Neural cell (in vitro differentiated cells): ENCODE results near the gene VAV3. TPM values are rescaled to one million over a fixed set of nuclear protein-coding genes. Genes with fewer than 3 reads are reported as not detected.

Experiments
- H2AFZ ChIP-seq: fragments of 200-600, 300-800 bp; sonication (generic), shearing (Covaris generic); 2 replicates; pipeline ENCODE4 v1.6.0; 2014; ENCODE audit warnings: low read depth, mild to moderate bottlenecking, antibody characterized with exemption, low read length, moderate library complexity
- H3F3A ChIP-seq: fragments of 200-600 bp; shearing (Covaris generic); 2 replicates; pipeline ENCODE4 v1.6.1; 2016; ENCODE audit warnings: mild to moderate bottlenecking, moderate library complexity, mixed read lengths, antibody characterized with exemption, low read length; ENCODE audit not compliant: insufficient read depth, poor library complexity, severe bottlenecking
- H3K27ac ChIP-seq: fragments of 200-600, 300-800 bp; sonication (generic), shearing (Covaris generic); 2 replicates; pipeline ENCODE4 v1.5.1; 2014; ENCODE audit warnings: mild to moderate bottlenecking, low read length, moderate library complexity
- H3K27me3 ChIP-seq: fragments of 300-800, 200-600 bp; sonication (generic), shearing (Covaris generic); 2 replicates; pipeline ENCODE4 v1.6.0; 2014; ENCODE audit warnings: mild to moderate bottlenecking, low read depth, low read length, moderate library complexity; ENCODE audit not compliant: insufficient read depth
- H3K36me3 ChIP-seq: fragments of 300-800, 200-600 bp; sonication (generic), shearing (Covaris generic); 2 replicates; pipeline ENCODE4 v1.5.1; 2014; ENCODE audit warnings: mild to moderate bottlenecking, antibody characterized with exemption, low read length, moderate library complexity; ENCODE audit not compliant: insufficient read depth
- H3K4me2 ChIP-seq: fragments of 300-800, 200-600 bp; sonication (generic), shearing (Covaris generic); 2 replicates; pipeline ENCODE4 v1.6.0; 2014; ENCODE audit warnings: mild to moderate bottlenecking, low read length
- H3K4me3 ChIP-seq: fragments of 300-800, 200-600 bp; sonication (generic), shearing (Covaris generic); 2 replicates; pipeline ENCODE4 v1.5.1; 2014; ENCODE audit warnings: mild to moderate bottlenecking, low read length, moderate library complexity
- H3K79me2 ChIP-seq: fragments of 200-600 bp; shearing (Covaris generic); replicated peaks from 2 replicates; pipeline ENCODE4 v1.6.0; 2014; ENCODE audit warnings: mild to moderate bottlenecking, low read length, moderate library complexity; ENCODE audit not compliant: insufficient read depth
- H3K9ac ChIP-seq: fragments of 300-800, 200-600 bp; sonication (generic), shearing (Covaris generic); 2 replicates; pipeline ENCODE4 v1.6.1; 2016; ENCODE audit warnings: mild to moderate bottlenecking, low read length, mixed read lengths
- H3K9me2 ChIP-seq: fragments of 200-600 bp; shearing (Covaris generic); 2 replicates; pipeline ENCODE4 v1.6.1; 2016; ENCODE audit warnings: mild to moderate bottlenecking, low read length, mixed read lengths; ENCODE audit not compliant: insufficient read depth
- H3K9me3 ChIP-seq: fragments of 200-600, 300-800 bp; sonication (generic), shearing (Covaris generic); 2 replicates; pipeline ENCODE4 v1.6.1; 2016; ENCODE audit warnings: mild to moderate bottlenecking, mixed run types, low read length, moderate library complexity, mixed read lengths
- H4K20me1 ChIP-seq: fragments of 200-600 bp; shearing (Covaris generic); 2 replicates; pipeline ENCODE4 v1.6.1; 2016; ENCODE audit warnings: mild to moderate bottlenecking, mixed run types; ENCODE audit not compliant: insufficient read depth
- CTCF ChIP-seq: fragments of 450-650 bp; IDR thresholded peaks from 2 replicates; pipeline ENCODE4 v1.5.1; 2014; ENCODE audit warnings: antibody characterized with exemption, mild to moderate bottlenecking, moderate library complexity; ENCODE audit not compliant: poor library complexity, severe bottlenecking
- EP300 ChIP-seq: fragments of 450-650 bp; conservative IDR thresholded peaks from 2 replicates; pipeline ENCODE4 v1.6.1; 2014; ENCODE audit warnings: antibody characterized with exemption, mild to moderate bottlenecking, moderate library complexity; ENCODE audit not compliant: poor library complexity, severe bottlenecking
- EZH2 ChIP-seq: fragments of 200-600, 300-800 bp; shearing (Covaris generic), sonication (generic); IDR thresholded peaks from 2 replicates; pipeline ENCODE4 v1.6.1; 2014; ENCODE audit warnings: antibody characterized with exemption, low read length, borderline replicate concordance, mild to moderate bottlenecking; ENCODE audit not compliant: insufficient read depth, poor library complexity, severe bottlenecking
- MXI1 ChIP-seq: fragments of 450-650 bp; conservative IDR thresholded peaks from 2 replicates; pipeline ENCODE4 v1.6.1; 2014; ENCODE audit warnings: antibody characterized with exemption, mild to moderate bottlenecking; ENCODE audit not compliant: poor library complexity, severe bottlenecking
- POLR2AphosphoS5 ChIP-seq: IDR thresholded peaks from 2 replicates; pipeline ENCODE4 v1.6.1; 2012
- RAD21 ChIP-seq: fragments of 450-650 bp; conservative IDR thresholded peaks from 2 replicates; pipeline ENCODE4 v1.6.1; 2014; ENCODE audit warnings: antibody characterized with exemption, mild to moderate bottlenecking, moderate library complexity
- REST ChIP-seq: IDR thresholded peaks from 2 replicates; pipeline ENCODE4 v1.6.1; 2012; ENCODE audit warnings: borderline replicate concordance
- SMC3 ChIP-seq: fragments of 450-650 bp; conservative IDR thresholded peaks from 2 replicates; pipeline ENCODE4 v1.6.1; 2014; ENCODE audit warnings: antibody characterized with exemption, mild to moderate bottlenecking, moderate library complexity; ENCODE audit not compliant: poor library complexity
- TAF1 ChIP-seq: IDR thresholded peaks from 2 replicates; pipeline ENCODE4 v1.6.1; 2012; ENCODE audit warnings: low read depth
- polyA plus RNA-seq: library from polyadenylated mRNA; depleted of rRNA; stranded (reverse); fragments of >200 nt; gene quantifications from 2 replicates; pipeline ENCODE4 v1.2.3, GENCODE V29; 2014

The VAV3 gene
- polyA plus RNA-seq, 1 donor from 2014 or later, result 7.6 TPM

GRCh38 chr1:107545879-107546278 lies 419.1 kb downstream of the VAV3 start:
- no peak for TF ChIP-seq RAD21
- no peak for TF ChIP-seq REST
- no peak for TF ChIP-seq EZH2
- no peak for TF ChIP-seq TAF1
- no peak for TF ChIP-seq SMC3
- TF ChIP-seq EP300, result no peak
- Histone ChIP-seq H3K27ac (no peak overlapping the region), H2AFZ (no peak overlapping the region), H3K4me2 (no peak overlapping the region), H3K36me3 (no peaks in the 10 kb centered on the region), H4K20me1 (no peaks in the 10 kb centered on the region), H3K9ac (no peak overlapping the region), H3K79me2 (no peaks in the 10 kb centered on the region), H3K9me2 (no peaks in the 10 kb centered on the region), H3F3A (no peaks in the 10 kb centered on the region), H3K9me3 (no peaks in the 10 kb centered on the region), H3K4me3 (no peak overlapping the region), H3K27me3 (no peaks in the 10 kb centered on the region)

GRCh38 chr1:107545056-107545577 lies 419.9 kb downstream of the VAV3 start:
- H3K27me3 ChIP-seq, result no peaks in the 10 kb centered on the region
- no peak overlapping the region for H3K27ac ChIP-seq
- H4K20me1 ChIP-seq, result no peaks in the 10 kb centered on the region
- no peak overlapping the region for H3K4me2 ChIP-seq
- TF ChIP-seq TAF1 (no peak), SMC3 (no peak), POLR2AphosphoS5 (no peak), CTCF (no peak), MXI1 (no peak)
- no peak overlapping the region for H3K9ac ChIP-seq
- no peaks in the 10 kb centered on the region for H3K9me3 ChIP-seq
- no peaks in the 10 kb centered on the region for H3K9me2 ChIP-seq
- no peaks in the 10 kb centered on the region for H3K79me2 ChIP-seq
- H3K36me3 ChIP-seq, result no peaks in the 10 kb centered on the region
- no peaks in the 10 kb centered on the region for H3F3A ChIP-seq
- no peak overlapping the region for H2AFZ ChIP-seq
- no peak overlapping the region for H3K4me3 ChIP-seq

GRCh38 chr1:107544285-107544684 lies 420.7 kb downstream of the VAV3 start:
- Histone ChIP-seq H3K9me3 (no peaks in the 10 kb centered on the region), H3K27ac (no peak overlapping the region), H3F3A (no peaks in the 10 kb centered on the region), H2AFZ (no peak overlapping the region), H4K20me1 (no peaks in the 10 kb centered on the region), H3K36me3 (no peaks in the 10 kb centered on the region), H3K4me2 (no peak overlapping the region), H3K4me3 (no peak overlapping the region), H3K9ac (no peak overlapping the region), H3K9me2 (no peaks in the 10 kb centered on the region), H3K79me2 (no peaks in the 10 kb centered on the region), H3K27me3 (no peaks in the 10 kb centered on the region)
- TF ChIP-seq REST (no peak), EZH2 (no peak), TAF1 (no peak), SMC3 (no peak), RAD21 (no peak), MXI1 (no peak)
